OCI-LY7 (cell line): ENCODE measurements around the gene CMIP. TPM values are rescaled to one million over a fixed set of nuclear protein-coding genes. Genes with fewer than 3 reads are reported as not detected.

ENCODE experiments used
- BruUV-seq: library from RNA; stranded (reverse); fragments of 400-500 nt; replicated peaks from 2 replicates; lab custom pipeline; 2021; lab: Mats Ljungman, UMichigan
- CTCF ChIA-PET: fragments of 300-600 bp; sonication (Branson Sonifier 250); formaldehyde crosslinking; loops from one replicate; lab custom pipeline; 2022; ENCODE audit warnings: antibody characterized with exemption; ENCODE audit not compliant: unreplicated experiment; lab: Charles Lee
- POLR2A ChIA-PET: fragments of 300-600 bp; sonication (Branson Sonifier 250); formaldehyde crosslinking; loops from one replicate; lab custom pipeline; 2022; ENCODE audit warnings: antibody characterized with exemption; lab: Charles Lee
- DNase-seq: peaks from one replicate; pipeline ENCODE4 v3.0.0-alpha.2; 2015; ENCODE audit warnings: low spot score
- H2AFZ ChIP-seq: fragments of 200-600 bp; sonication (generic), shearing (Covaris generic); 2 replicates; pipeline ENCODE4 v1.6.1; 2014; ENCODE audit warnings: mild to moderate bottlenecking, antibody characterized with exemption, low read length, moderate library complexity
- H3K27ac ChIP-seq: fragments of 200-600 bp; sonication (generic); 2 replicates; pipeline ENCODE4 v1.5.1; 2014; ENCODE audit warnings: mixed run types, low read depth, mild to moderate bottlenecking, moderate library complexity, low read length, inconsistent platforms; ENCODE audit not compliant: poor library complexity, severe bottlenecking
- H3K36me3 ChIP-seq: fragments of 200-600 bp; sonication (generic); 2 replicates; pipeline ENCODE4 v1.6.1; 2014; ENCODE audit warnings: mild to moderate bottlenecking, antibody characterized with exemption, low read length, moderate library complexity, mixed read lengths; ENCODE audit not compliant: insufficient read depth
- H3K4me1 ChIP-seq: fragments of 200-600 bp; sonication (generic); 2 replicates; pipeline ENCODE4 v1.5.1; 2014; ENCODE audit warnings: mild to moderate bottlenecking, low read length; ENCODE audit not compliant: insufficient read depth, poor library complexity, severe bottlenecking
- H3K4me2 ChIP-seq: fragments of 200-600 bp; sonication (generic); 2 replicates; pipeline ENCODE4 v1.6.1; 2014; ENCODE audit warnings: mild to moderate bottlenecking, low read length
- H3K4me3 ChIP-seq: fragments of 200-600 bp; sonication (generic); 2 replicates; pipeline ENCODE4 v1.5.1; 2014; ENCODE audit warnings: mild to moderate bottlenecking, low read depth, low read length; ENCODE audit not compliant: poor library complexity, severe bottlenecking
- H3K79me2 ChIP-seq: fragments of 200-600 bp; sonication (generic); 2 replicates; pipeline ENCODE4 v1.6.1; 2016; ENCODE audit warnings: low read depth, mild to moderate bottlenecking, low read length, moderate library complexity, mixed read lengths; ENCODE audit not compliant: insufficient read depth
- H3K9me2 ChIP-seq: fragments of 200-600 bp; sonication (generic); 2 replicates; pipeline ENCODE4 v1.6.1; 2016; ENCODE audit warnings: mild to moderate bottlenecking, low read length, mixed read lengths; ENCODE audit not compliant: insufficient read depth
- H3K9me3 ChIP-seq: fragments of 200-600 bp; sonication (generic); 2 replicates; pipeline ENCODE4 v1.6.1; 2014; ENCODE audit warnings: mild to moderate bottlenecking, mixed run types, low read length, mixed read lengths
- H4K20me1 ChIP-seq: fragments of 200-600 bp; sonication (generic); 2 replicates; pipeline ENCODE4 v1.6.1; 2014; ENCODE audit warnings: mild to moderate bottlenecking, antibody characterized with exemption, low read length, moderate library complexity, mixed read lengths; ENCODE audit not compliant: insufficient read depth
- EZH2phosphoT487 ChIP-seq: fragments of 200-600 bp; sonication (generic); IDR thresholded peaks from 2 replicates; pipeline ENCODE4 v1.6.1; 2018; ENCODE audit warnings: low read depth, borderline replicate concordance, mild to moderate bottlenecking, mixed run types, antibody characterized with exemption, low read length, moderate library complexity, mixed read lengths
- intact Hi-C: fragments of 100-400 bp; cut with micrococcal nuclease; formaldehyde crosslinking; loops from one replicate; pipeline ENCODE4 v1.10.0; 2022; ENCODE audit not compliant: unreplicated experiment
- total RNA-seq, 2 experiments: library from RNA; depleted of rRNA in 1 of 2; stranded (reverse); fragments of >200 nt in 1 of 2; shearing (Covaris generic) in 1 of 2; gene quantifications; 2 replicates each; pipeline ENCODE4 v1.2.3, GENCODE V29; 2014 to 2022
- TF ChIP-seq, protein P1 (sequence below): fragments of 200-600 bp; sonication (generic); conservative IDR thresholded peaks from 2 replicates; pipeline ENCODE4 v1.5.1; 2014; ENCODE audit warnings: mild to moderate bottlenecking, antibody characterized with exemption, low read length, moderate library complexity, mixed read lengths

The CMIP gene
- total RNA-seq, 2 experiments from 2014 or later = 15.4 to 70.3 TPM

DNA sequence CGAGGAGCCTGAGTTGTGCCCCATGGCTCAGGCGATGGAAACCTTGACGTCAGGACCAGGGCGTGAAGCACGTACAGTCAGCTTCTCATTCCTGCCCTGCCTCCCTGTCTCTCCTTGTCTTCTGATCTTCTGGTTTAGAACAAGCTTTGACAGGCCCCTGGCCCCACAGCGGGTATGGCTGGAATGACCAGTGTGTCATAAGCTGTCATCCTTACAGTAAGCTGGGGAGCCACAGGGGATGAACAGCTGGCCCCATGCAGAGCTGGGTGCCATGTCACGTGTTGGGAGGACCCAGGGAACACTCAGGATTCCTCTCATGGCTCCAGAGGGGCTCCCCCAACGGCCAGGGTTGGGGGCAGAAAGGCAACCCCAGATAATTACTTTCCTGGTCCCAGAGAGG lies 176.9 kb downstream of the CMIP start:
- Histone ChIP-seq H3K4me2 (no peak overlapping the region), H4K20me1 (no peaks in the 10 kb centered on the region)
- intact Hi-C loops = loop anchor here (10.0 kb wide), 1 partner anchor 263 kb away; no protein-coding TSS in a partner anchor

DNA sequence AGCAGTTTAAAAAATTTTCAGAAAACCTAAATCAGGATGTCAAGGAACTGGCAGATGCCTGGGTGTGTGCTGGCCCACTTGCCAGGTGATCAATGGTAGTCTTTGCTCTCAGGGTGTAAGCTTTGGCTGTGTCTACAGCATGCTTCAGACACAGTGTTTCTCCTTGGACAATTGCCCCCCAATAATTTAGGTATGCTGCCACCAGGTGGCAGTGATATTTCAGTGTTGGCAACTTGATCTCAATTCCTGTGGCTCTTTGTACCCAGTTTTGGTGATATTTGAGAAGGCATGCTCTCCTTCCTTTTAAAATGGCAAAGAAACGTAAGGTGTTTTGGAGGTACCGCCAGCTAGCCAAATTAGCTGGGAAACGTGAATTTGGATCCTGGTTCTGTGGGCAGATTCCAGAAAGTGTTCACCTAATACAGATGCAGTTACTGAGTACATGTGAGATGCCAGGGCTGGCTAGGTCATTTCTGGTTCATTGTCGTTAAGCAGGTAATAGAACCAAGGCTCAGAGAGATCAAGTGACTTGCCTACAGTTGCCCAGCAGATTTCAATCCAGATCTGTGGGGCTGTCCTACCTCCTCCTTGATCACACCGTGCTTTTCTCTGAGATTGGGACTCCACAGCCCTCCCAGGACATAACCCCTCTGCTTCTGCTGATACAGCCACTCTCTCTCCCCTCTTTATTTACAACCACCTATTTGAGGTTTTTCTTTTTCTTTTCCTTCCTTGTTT lies 178.9 kb downstream of the CMIP start:
- no peaks in the 10 kb centered on the region for H3K79me2 ChIP-seq
- ChIA-PET POLR2A (no interaction called here), CTCF (no interaction called here)
- no peaks in the 10 kb centered on the region for H3K4me1 ChIP-seq
- H3K36me3 ChIP-seq = no peaks in the 10 kb centered on the region
- no peaks in the 10 kb centered on the region for H3K9me3 ChIP-seq
- no peak overlapping the region for H2AFZ ChIP-seq
- no peak overlapping the region for H3K4me2 ChIP-seq
- H3K9me2 ChIP-seq = no peaks in the 10 kb centered on the region
- no peak overlapping the region for H3K27ac ChIP-seq
- no TSS peak for BruUV-seq
- intact Hi-C loops = loop anchor here (1.0 to 10.0 kb wide), 4 partner anchors 100 to 261 kb away; no protein-coding TSS in a partner anchor
- H4K20me1 ChIP-seq = no peaks in the 10 kb centered on the region
- H3K4me3 ChIP-seq = no peak overlapping the region
- no peak for TF ChIP-seq EZH2phosphoT487
- TF ChIP-seq, protein P1, sequence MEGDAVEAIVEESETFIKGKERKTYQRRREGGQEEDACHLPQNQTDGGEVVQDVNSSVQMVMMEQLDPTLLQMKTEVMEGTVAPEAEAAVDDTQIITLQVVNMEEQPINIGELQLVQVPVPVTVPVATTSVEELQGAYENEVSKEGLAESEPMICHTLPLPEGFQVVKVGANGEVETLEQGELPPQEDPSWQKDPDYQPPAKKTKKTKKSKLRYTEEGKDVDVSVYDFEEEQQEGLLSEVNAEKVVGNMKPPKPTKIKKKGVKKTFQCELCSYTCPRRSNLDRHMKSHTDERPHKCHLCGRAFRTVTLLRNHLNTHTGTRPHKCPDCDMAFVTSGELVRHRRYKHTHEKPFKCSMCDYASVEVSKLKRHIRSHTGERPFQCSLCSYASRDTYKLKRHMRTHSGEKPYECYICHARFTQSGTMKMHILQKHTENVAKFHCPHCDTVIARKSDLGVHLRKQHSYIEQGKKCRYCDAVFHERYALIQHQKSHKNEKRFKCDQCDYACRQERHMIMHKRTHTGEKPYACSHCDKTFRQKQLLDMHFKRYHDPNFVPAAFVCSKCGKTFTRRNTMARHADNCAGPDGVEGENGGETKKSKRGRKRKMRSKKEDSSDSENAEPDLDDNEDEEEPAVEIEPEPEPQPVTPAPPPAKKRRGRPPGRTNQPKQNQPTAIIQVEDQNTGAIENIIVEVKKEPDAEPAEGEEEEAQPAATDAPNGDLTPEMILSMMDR = peak; percentile 90
- peak; percentile 72 for DNase-seq

More for the DNA sequence above, 176.9 kb downstream of the CMIP start:
- no peak overlapping the region for H2AFZ ChIP-seq
- H3K9me2 ChIP-seq = no peaks in the 10 kb centered on the region
- no peak overlapping the region for H3K27ac ChIP-seq
- H3K9me3 ChIP-seq = no peaks in the 10 kb centered on the region
- no peak for DNase-seq
- TF ChIP-seq, protein P1 = no peak
- TF ChIP-seq EZH2phosphoT487 = no peak
- BruUV-seq = no TSS peak
- H3K4me3 ChIP-seq = no peak overlapping the region
- H3K36me3 ChIP-seq = no peaks in the 10 kb centered on the region
- H3K4me1 ChIP-seq = peaks cover 6% of the 10 kb centered on the region
- no peaks in the 10 kb centered on the region for H3K79me2 ChIP-seq
- ChIA-PET CTCF (interaction anchor here (0.5 to 0.6 kb wide), 2 partner anchors 58 to 400 kb away, joined by 3 to 4 read pairs; no protein-coding TSS in a partner anchor), POLR2A (interaction anchor here (0.6 kb wide), 1 partner anchor 195 kb away, joined by 3 read pairs; no protein-coding TSS in a partner anchor)

DNA sequence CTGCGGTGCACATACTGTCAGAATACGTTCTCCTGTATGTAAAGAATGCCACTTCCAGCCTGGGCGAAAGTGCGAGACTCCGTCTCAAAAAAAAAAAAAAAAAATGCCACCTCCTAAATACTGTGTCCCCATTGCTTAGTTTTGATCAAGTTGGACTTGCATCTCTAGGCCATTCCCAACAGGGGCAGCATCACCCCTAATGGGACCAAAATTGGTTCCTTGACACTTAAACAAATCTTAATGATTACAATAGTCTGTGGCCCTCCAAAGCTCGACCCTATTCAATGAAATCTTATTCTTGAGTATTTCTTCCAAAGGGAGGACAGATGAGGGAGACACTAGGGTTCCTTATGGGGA lies 179.8 kb downstream of the CMIP start:
- H4K20me1 ChIP-seq = no peaks in the 10 kb centered on the region
- H2AFZ ChIP-seq = no peak overlapping the region
- no peak overlapping the region for H3K4me2 ChIP-seq
- intact Hi-C loops = loop anchor here (10.0 kb wide), 1 partner anchor 260 kb away; no protein-coding TSS in a partner anchor
- no peaks in the 10 kb centered on the region for H3K79me2 ChIP-seq
- BruUV-seq = no TSS peak
- ChIA-PET POLR2A (no interaction called here), CTCF (no interaction called here)
- H3K9me3 ChIP-seq = no peaks in the 10 kb centered on the region
- no peaks in the 10 kb centered on the region for H3K9me2 ChIP-seq
- DNase-seq = no peak
- no peaks in the 10 kb centered on the region for H3K36me3 ChIP-seq
- H3K4me1 ChIP-seq = no peaks in the 10 kb centered on the region
- H3K27ac ChIP-seq = no peak overlapping the region
- H3K4me3 ChIP-seq = no peak overlapping the region
- no peak for TF ChIP-seq EZH2phosphoT487
- TF ChIP-seq, protein P1 = no peak
